Kidney epithelial cell (primary cell): ENCODE data around the gene CFH. TPM values are rescaled to one million over a fixed set of nuclear protein-coding genes. Genes with fewer than 3 reads are reported as not detected.

Experiments
- DNase-seq: peaks from one replicate; pipeline ENCODE4 v3.0.0-alpha.2; 2010; ENCODE audit warnings: low read depth
- H3K27me3 ChIP-seq: 2 replicates; pipeline ENCODE4 v1.6.0; 2011; ENCODE audit warnings: low read length; ENCODE audit not compliant: control insufficient read depth, insufficient read depth
- H3K36me3 ChIP-seq: 2 replicates; pipeline ENCODE4 v1.5.1; 2011; ENCODE audit warnings: low read length; ENCODE audit not compliant: control insufficient read depth, insufficient read depth
- H3K4me3 ChIP-seq: 2 replicates; pipeline ENCODE4 v1.5.1; 2011; ENCODE audit warnings: low read depth, mild to moderate bottlenecking, control low read depth, low read length
- CTCF ChIP-seq: IDR thresholded peaks from 2 replicates; pipeline ENCODE4 v1.5.1; 2011; ENCODE audit warnings: mild to moderate bottlenecking, moderate library complexity, low read length, control low read depth, inconsistent platforms; ENCODE audit not compliant: insufficient read depth, poor library complexity, severe bottlenecking
- total RNA-seq: library from RNA; depleted of rRNA; stranded (reverse); fragments of >200 nt; gene quantifications from 2 replicates; pipeline ENCODE4 v1.2.3, GENCODE V29; 2015

Gene CFH
- total RNA-seq, 1 donor from 2014 or later = 0.58 TPM

DNA sequence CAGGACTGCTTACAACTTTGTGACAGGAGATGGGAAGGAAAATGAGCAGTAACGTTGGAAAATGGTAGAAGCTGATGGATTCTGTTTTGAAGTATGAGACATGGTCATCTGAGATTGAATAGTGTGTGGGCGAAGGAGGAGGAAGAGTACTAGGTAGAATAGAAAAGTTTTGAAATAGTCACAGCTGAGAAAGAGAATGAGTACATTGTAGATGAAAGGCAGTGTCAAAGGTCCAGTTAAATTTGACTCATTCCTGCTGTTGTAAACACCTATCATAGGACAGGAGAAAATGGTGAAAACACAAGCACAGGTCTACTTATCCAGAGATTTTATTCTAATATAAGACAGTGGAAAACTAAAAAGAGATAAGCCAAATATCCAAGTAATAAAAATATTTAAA, 66.0 kb downstream of the CFH start:
- H3K36me3 ChIP-seq = no peaks in the 10 kb centered on the region
- no peak overlapping the region for H3K4me3 ChIP-seq
- TF ChIP-seq CTCF = no peak
- DNase-seq = no peak
- no peaks in the 10 kb centered on the region for H3K27me3 ChIP-seq

- peak; percentile 1 for DNase-seq
These were observed 71.7 kb downstream of the CFH start for GRCh38 chr1:196723325-196724185.

GRCh38 chr1:196732526-196732925, 80.7 kb downstream of the CFH start:
- no peak for DNase-seq
- no peak overlapping the region for H3K4me3 ChIP-seq
- TF ChIP-seq CTCF = peak; percentile 6
- H3K36me3 ChIP-seq = no peaks in the 10 kb centered on the region
- H3K27me3 ChIP-seq = no peaks in the 10 kb centered on the region

More at GRCh38 chr1:196723325-196724185, 71.7 kb downstream of the CFH start:
- H3K36me3 ChIP-seq = no peaks in the 10 kb centered on the region
- no peak overlapping the region for H3K4me3 ChIP-seq
- peak; percentile 88 for TF ChIP-seq CTCF
- H3K27me3 ChIP-seq = no peaks in the 10 kb centered on the region

- Histone ChIP-seq H3K27me3 (no peaks in the 10 kb centered on the region), H3K4me3 (no peak overlapping the region), H3K36me3 (no peaks in the 10 kb centered on the region)
- no peak for TF ChIP-seq CTCF
- DNase-seq = no peak
These were observed 81.5 kb downstream of the CFH start for GRCh38 chr1:196733091-196733970.

- TF ChIP-seq CTCF = no peak
- H3K27me3 ChIP-seq = no peaks in the 10 kb centered on the region
- no peak overlapping the region for H3K4me3 ChIP-seq
- no peak for DNase-seq
- H3K36me3 ChIP-seq = no peaks in the 10 kb centered on the region
These were observed 82.2 kb downstream of the CFH start for GRCh38 chr1:196734006-196734405.
